ENCODE measurements around the gene TBX3.
A peak's percentile ranks its signal among the peaks of the same experiment; 100 is the strongest.

TBX3 gene

DNA sequence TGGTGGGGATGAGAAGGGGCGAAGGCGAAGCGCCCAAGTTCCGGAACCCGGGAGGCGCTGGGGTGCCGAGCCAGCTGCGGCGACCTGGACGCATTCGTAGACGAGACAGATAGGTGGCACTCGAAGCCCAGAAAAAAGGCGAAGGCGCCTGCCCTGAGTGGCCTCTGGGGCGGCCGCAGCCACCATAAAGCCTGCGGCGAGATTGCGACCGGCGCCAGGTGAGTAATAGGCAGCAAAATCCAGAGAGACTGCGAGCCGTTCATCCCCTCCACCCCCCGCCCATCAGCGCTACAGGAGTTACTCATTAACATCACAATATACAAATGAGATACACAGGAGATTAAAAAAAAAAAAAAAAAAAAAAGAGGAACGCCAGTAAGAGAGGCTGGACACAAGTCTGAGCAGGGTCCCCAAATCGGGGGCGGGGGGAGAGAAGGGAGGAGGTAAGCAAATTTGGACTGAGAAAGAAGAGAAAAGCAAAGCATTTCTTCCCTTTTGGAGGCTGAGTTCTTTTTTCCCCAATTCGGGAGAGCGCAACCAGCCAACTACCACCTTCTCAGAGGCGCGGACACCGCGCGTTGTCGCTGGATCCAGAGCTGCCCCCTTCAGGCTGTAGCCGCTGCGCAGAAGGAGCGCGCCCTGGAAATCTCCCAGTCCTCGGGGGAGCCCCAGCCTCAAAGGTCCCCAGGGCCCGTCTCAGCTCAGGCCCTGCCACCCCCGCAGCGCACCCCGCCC is 15.7 kb downstream of the TBX3 start:
- Histone ChIP-seq H3K27me3 (replicated peaks in 2 of 5; ENCODE audit: control insufficient read depth in 4 of 5, insufficient read depth in 5 of 5, low read length in 4 of 5) (peaks cover 30 to 99% (median 68%) of the 10 kb centered on the region in 5 experiments), H3K27ac (ENCODE audit: insufficient read depth in 1 of 2, low read depth in 1 of 2, low read length in 2 of 2, poor library complexity in 1 of 2, severe bottlenecking in 2 of 2) (no peak overlapping the region), H3K9me3 (ENCODE audit: control extremely low read depth in 1 of 5, control insufficient read depth in 4 of 5, insufficient read depth in 2 of 5, low read depth in 1 of 5, low read length in 4 of 5) (no peaks in the 10 kb centered on the region), H3K36me3 (ENCODE audit: control insufficient read depth in 4 of 4, insufficient read depth in 4 of 4, low read length in 3 of 4) (no peaks in the 10 kb centered on the region), H3K4me1 (ENCODE audit: control extremely low read depth in 1 of 4, control insufficient read depth in 4 of 4, insufficient read depth in 4 of 4, low read length in 3 of 4) (peaks cover 0 to 12% (median 3%) of the 10 kb centered on the region in 4 experiments), H3K4me3 (ENCODE audit: control insufficient read depth in 1 of 7, extremely low read depth in 1 of 7, insufficient read depth in 4 of 7, low read depth in 2 of 7, low read length in 6 of 7) (peak overlapping the region in 3 of 7 experiments; percentile 19 to 50 (median 19))
- ChIA-PET CTCF (interaction anchor here (0.6 to 1.0 kb wide), 2 partner anchors 11 to 16 kb away, joined by 3 read pairs; no protein-coding TSS in a partner anchor), POLR2A (interaction anchor here (0.6 kb wide), 1 partner anchor 1252 kb away, joined by 3 read pairs; no protein-coding TSS in a partner anchor)
- WGBS (ENCODE audit: insufficient coverage), result 0% methylated on average over 25 of the region's 46 CpGs
- DNase-seq, result peak; percentile 56 to 67 (median 58)

DNA sequence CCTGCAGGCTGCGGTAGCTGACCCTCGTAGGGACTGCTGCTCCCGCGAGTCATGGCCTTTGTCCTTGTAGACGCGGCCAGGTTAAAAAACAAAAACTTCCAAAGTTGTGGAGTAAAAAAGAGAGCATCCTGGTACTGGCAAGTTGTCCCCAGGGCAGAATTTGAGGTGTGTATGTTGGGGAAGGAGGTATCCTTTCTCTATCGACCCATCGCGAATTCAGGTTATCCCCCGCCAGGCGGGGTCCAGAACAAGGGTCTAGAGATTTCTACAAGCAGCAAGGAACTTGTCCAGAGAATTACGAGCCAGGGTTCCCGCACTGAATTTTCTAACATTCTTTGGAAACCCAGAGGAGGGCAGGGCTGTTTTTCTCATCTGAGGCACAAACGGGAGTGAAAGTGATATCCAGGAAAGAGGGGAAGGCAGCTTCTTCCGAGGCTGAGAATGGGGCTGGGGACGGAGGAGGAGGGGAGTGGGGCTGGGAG is 16.3 kb downstream of the TBX3 start:
- H3K9me3 ChIP-seq (ENCODE audit: control extremely low read depth in 1 of 5, control insufficient read depth in 4 of 5, insufficient read depth in 2 of 5, low read depth in 1 of 5, low read length in 4 of 5), result no peaks in the 10 kb centered on the region
- H3K36me3 ChIP-seq (ENCODE audit: control insufficient read depth in 4 of 4, insufficient read depth in 4 of 4, low read length in 3 of 4), result no peaks in the 10 kb centered on the region
- H3K27me3 ChIP-seq (replicated peaks in 2 of 5; ENCODE audit: control insufficient read depth in 4 of 5, insufficient read depth in 5 of 5, low read length in 4 of 5), result peaks cover 36 to 99% (median 71%) of the 10 kb centered on the region in 5 experiments
- no peak for DNase-seq
- peak overlapping the region in 2 of 7 experiments; percentile 19 for H3K4me3 ChIP-seq (ENCODE audit: control insufficient read depth in 1 of 7, extremely low read depth in 1 of 7, insufficient read depth in 4 of 7, low read depth in 2 of 7, low read length in 6 of 7)
- H3K27ac ChIP-seq (ENCODE audit: insufficient read depth in 1 of 2, low read depth in 1 of 2, low read length in 2 of 2, poor library complexity in 1 of 2, severe bottlenecking in 2 of 2), result no peak overlapping the region
- peaks cover 0 to 12% (median 3%) of the 10 kb centered on the region in 4 experiments for H3K4me1 ChIP-seq (ENCODE audit: control extremely low read depth in 1 of 4, control insufficient read depth in 4 of 4, insufficient read depth in 4 of 4, low read length in 3 of 4)
- ChIA-PET CTCF (interaction anchor here (0.6 to 1.0 kb wide), 2 partner anchors 11 to 15 kb away, joined by 3 read pairs; no protein-coding TSS in a partner anchor), POLR2A (no interaction called here)
- 15% methylated on average over 13 of the region's 16 CpGs for WGBS (ENCODE audit: insufficient coverage)

DNA sequence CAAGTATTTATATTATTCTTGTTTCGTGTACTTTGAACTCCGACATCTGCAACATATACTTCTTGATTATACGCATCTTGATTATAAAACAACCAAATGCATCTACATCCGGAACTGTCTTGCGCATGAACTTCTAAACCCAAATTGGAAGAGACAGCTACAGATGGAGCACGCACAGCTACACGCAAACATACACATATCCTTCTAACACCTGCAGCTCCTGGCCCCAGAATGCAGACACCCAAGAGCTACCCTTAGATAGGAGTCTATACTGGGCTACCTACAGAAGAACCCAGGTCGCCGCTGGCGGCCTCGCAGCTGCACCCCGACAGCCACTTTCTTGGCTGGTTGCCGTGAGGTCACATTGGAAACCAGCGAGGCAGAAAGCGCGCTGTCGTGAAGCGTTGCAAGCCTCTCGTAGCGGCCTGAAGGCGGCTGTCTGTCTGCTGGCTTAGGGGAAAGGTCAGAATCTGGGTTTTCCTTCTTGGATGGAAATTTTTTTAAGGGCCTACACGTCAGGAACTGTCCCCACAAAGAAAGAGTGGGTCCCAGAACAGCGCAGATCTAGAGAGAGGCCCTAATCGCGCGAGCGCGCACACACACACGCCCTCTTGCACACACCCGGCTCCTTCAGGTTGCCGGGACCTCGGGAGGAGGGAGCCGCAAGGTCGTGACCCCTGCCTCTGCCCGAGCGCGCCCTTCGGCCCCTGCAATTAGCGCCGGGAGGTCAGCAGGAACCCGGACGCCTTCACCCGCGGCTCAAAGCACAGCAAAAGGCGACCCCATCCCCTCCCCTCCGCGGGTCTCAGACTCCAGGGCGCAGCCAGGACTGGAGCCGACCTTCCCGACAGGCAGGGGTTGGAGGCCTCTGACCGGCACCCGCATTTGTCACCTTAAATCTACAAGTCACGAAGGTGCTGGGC is 17.0 kb downstream of the TBX3 start:
- DNase-seq, result no peak
- Histone ChIP-seq H3K36me3 (ENCODE audit: control insufficient read depth in 4 of 4, insufficient read depth in 4 of 4, low read length in 3 of 4) (no peaks in the 10 kb centered on the region), H3K9me3 (ENCODE audit: control extremely low read depth in 1 of 5, control insufficient read depth in 4 of 5, insufficient read depth in 2 of 5, low read depth in 1 of 5, low read length in 4 of 5) (no peaks in the 10 kb centered on the region), H3K4me3 (ENCODE audit: control insufficient read depth in 1 of 7, extremely low read depth in 1 of 7, insufficient read depth in 4 of 7, low read depth in 2 of 7, low read length in 6 of 7) (no peak overlapping the region), H3K27ac (ENCODE audit: insufficient read depth in 1 of 2, low read depth in 1 of 2, low read length in 2 of 2, poor library complexity in 1 of 2, severe bottlenecking in 2 of 2) (no peak overlapping the region), H3K27me3 (replicated peaks in 2 of 5; ENCODE audit: control insufficient read depth in 4 of 5, insufficient read depth in 5 of 5, low read length in 4 of 5) (peaks cover 37 to 95% (median 65%) of the 10 kb centered on the region in 5 experiments), H3K4me1 (ENCODE audit: control extremely low read depth in 1 of 4, control insufficient read depth in 4 of 4, insufficient read depth in 4 of 4, low read length in 3 of 4) (peaks cover 0 to 11% (median 3%) of the 10 kb centered on the region in 4 experiments)
- 8% methylated on average over 31 of the region's 53 CpGs for WGBS (ENCODE audit: insufficient coverage)
- CTCF ChIA-PET, result interaction anchor here (1.3 to 2.6 kb wide), 2 partner anchors 1087 to 1251 kb away, joined by 4 to 9 read pairs; no protein-coding TSS in a partner anchor
- POLR2A ChIA-PET, result no interaction called here

DNA sequence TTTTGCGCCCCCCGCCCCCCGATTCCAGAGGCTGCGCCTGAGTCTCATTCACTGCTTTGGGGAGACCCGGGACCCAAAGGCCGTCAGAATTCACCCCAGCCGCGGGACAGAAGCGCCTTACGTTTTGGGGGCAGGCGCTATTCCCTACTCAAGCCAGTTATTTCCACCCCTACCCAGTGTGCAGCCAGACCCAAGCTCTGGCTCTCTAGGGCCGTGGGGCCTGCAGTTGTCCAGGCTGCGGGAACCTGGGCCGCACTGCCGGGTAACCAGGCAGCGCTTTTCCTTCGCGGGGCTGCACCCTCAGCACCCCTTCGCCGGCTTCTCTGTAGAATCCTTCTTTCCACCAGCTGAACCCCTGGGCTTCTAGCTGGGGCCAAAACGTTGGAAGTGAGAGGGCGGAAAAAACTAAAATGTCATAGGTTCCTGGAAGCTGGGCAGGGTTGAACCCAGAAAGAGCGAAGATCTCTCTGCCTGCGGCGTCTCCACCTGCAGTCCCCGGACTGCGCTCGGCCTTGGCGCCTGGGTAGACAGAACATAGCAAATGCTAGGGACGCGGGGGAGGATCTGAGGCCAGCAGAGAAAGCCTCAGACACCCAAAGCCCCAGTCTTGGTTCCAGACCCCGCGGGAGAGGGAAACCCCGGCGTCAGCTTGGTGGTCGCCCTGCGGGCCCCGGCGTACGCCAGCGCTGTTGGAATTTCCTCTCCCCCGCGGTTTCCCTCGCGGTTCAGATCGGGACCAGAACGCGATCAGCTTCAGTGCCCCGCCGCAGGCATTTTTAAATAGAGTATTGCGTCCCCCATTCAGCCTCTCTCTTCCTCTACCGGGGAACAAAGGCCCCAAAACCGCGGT is 18.3 kb downstream of the TBX3 start:
- Histone ChIP-seq H3K27me3 (replicated peaks in 2 of 5; ENCODE audit: control insufficient read depth in 4 of 5, insufficient read depth in 5 of 5, low read length in 4 of 5) (peaks cover 33 to 84% (median 58%) of the 10 kb centered on the region in 5 experiments), H3K9me3 (ENCODE audit: control extremely low read depth in 1 of 5, control insufficient read depth in 4 of 5, insufficient read depth in 2 of 5, low read depth in 1 of 5, low read length in 4 of 5) (no peaks in the 10 kb centered on the region), H3K36me3 (ENCODE audit: control insufficient read depth in 4 of 4, insufficient read depth in 4 of 4, low read length in 3 of 4) (no peaks in the 10 kb centered on the region), H3K27ac (ENCODE audit: insufficient read depth in 1 of 2, low read depth in 1 of 2, low read length in 2 of 2, poor library complexity in 1 of 2, severe bottlenecking in 2 of 2) (no peak overlapping the region), H3K4me3 (ENCODE audit: control insufficient read depth in 1 of 7, extremely low read depth in 1 of 7, insufficient read depth in 4 of 7, low read depth in 2 of 7, low read length in 6 of 7) (no peak overlapping the region), H3K4me1 (ENCODE audit: control extremely low read depth in 1 of 4, control insufficient read depth in 4 of 4, insufficient read depth in 4 of 4, low read length in 3 of 4) (peaks cover 0 to 8% (median 3%) of the 10 kb centered on the region in 4 experiments)
- 1% methylated on average over 33 of the region's 54 CpGs for WGBS (ENCODE audit: insufficient coverage)
- CTCF ChIA-PET, result interaction anchor here (1.3 to 2.6 kb wide), 2 partner anchors 1088 to 1252 kb away, joined by 4 to 9 read pairs; no protein-coding TSS in a partner anchor
- POLR2A ChIA-PET, result no interaction called here
- DNase-seq, result no peak

DNA sequence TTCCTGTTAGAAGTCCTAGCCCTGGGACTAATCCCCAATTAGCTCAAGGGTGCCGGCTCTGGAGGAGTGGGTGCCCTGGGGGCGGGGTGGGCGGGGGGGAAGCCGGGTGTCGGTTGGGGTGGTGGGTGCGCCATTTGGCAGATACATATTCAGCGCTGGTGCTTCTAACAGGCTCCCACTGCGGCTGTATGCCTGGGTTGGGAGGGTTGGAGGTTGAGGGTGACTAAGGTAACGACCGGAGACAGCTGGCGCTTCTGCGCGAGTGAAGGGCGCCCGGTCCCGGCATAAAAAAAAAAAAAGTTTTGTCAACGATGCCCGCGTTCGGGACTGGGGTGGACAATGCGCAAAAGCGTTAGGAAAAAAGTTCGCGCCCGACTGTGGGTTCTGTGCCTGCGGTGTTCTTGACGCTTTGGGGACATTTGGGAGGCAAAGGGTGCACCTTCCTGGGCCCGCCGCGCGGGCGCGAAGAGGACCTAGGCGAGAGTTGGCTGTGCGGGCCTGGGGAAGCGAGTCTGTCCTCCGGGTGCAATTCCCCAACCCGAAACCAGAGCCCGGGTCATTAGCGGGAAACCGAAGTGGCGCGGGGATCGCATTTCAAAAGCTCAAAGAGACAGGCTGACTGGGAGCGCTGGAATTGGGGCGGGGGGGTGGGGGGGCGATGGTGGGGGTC is 19.2 kb downstream of the TBX3 start:
- Histone ChIP-seq H3K27ac (ENCODE audit: insufficient read depth in 1 of 2, low read depth in 1 of 2, low read length in 2 of 2, poor library complexity in 1 of 2, severe bottlenecking in 2 of 2) (no peak overlapping the region), H3K4me1 (ENCODE audit: control extremely low read depth in 1 of 4, control insufficient read depth in 4 of 4, insufficient read depth in 4 of 4, low read length in 3 of 4) (peaks cover 0 to 8% (median 3%) of the 10 kb centered on the region in 4 experiments), H3K4me3 (ENCODE audit: control insufficient read depth in 1 of 7, extremely low read depth in 1 of 7, insufficient read depth in 4 of 7, low read depth in 2 of 7, low read length in 6 of 7) (no peak overlapping the region), H3K9me3 (ENCODE audit: control extremely low read depth in 1 of 5, control insufficient read depth in 4 of 5, insufficient read depth in 2 of 5, low read depth in 1 of 5, low read length in 4 of 5) (no peaks in the 10 kb centered on the region), H3K36me3 (ENCODE audit: control insufficient read depth in 4 of 4, insufficient read depth in 4 of 4, low read length in 3 of 4) (no peaks in the 10 kb centered on the region), H3K27me3 (replicated peaks in 2 of 5; ENCODE audit: control insufficient read depth in 4 of 5, insufficient read depth in 5 of 5, low read length in 4 of 5) (peaks cover 26 to 79% (median 56%) of the 10 kb centered on the region in 5 experiments)
- DNase-seq, result no peak
- 3% methylated on average over 20 of the region's 47 CpGs for WGBS (ENCODE audit: insufficient coverage)
- CTCF ChIA-PET, result interaction anchor here (2.6 kb wide), 1 partner anchor 1253 kb away, joined by 9 read pairs; no protein-coding TSS in a partner anchor
- POLR2A ChIA-PET, result no interaction called here

Data from common myeloid progenitor, CD34-positive (primary cell).